GM12892 (cell line): ENCODE results near the gene PTPRB.

Experiments
- DNase-seq: peaks from one replicate; pipeline ENCODE4 v3.0.0; 2011; ENCODE audit not compliant: insufficient read length
- FAIRE-seq: peaks from 2 replicates; lab custom pipeline; 2011; peaks lifted over from hg19 to GRCh38; lab: Jason Lieb, UNC
- POLR2A ChIP-seq: IDR thresholded peaks from 2 replicates; pipeline ENCODE4 v1.6.1; 2011; ENCODE audit warnings: low read depth, low read length, control low read depth
- POLR2AphosphoS5 ChIP-seq: IDR thresholded peaks from 2 replicates; pipeline ENCODE4 v1.6.1; 2011; ENCODE audit warnings: low read depth, low read length, control low read depth
- TAF1 ChIP-seq: IDR thresholded peaks from 2 replicates; pipeline ENCODE4 v1.6.1; 2011; ENCODE audit warnings: low read depth, mild to moderate bottlenecking, control low read depth, low read length, borderline replicate concordance

The PTPRB gene

GRCh38 chr12:70577283-70577634 lies 60.0 kb downstream of the PTPRB start:
- DNase-seq, result no peak
- FAIRE-seq, result no peak
- TF ChIP-seq TAF1, result no peak

GRCh38 chr12:70576341-70577282 lies 60.6 kb downstream of the PTPRB start:
- TF ChIP-seq POLR2A, result no peak
- TF ChIP-seq POLR2AphosphoS5, result no peak
- no peak for TF ChIP-seq TAF1
- FAIRE-seq (no peak), DNase-seq (no peak)

DNA sequence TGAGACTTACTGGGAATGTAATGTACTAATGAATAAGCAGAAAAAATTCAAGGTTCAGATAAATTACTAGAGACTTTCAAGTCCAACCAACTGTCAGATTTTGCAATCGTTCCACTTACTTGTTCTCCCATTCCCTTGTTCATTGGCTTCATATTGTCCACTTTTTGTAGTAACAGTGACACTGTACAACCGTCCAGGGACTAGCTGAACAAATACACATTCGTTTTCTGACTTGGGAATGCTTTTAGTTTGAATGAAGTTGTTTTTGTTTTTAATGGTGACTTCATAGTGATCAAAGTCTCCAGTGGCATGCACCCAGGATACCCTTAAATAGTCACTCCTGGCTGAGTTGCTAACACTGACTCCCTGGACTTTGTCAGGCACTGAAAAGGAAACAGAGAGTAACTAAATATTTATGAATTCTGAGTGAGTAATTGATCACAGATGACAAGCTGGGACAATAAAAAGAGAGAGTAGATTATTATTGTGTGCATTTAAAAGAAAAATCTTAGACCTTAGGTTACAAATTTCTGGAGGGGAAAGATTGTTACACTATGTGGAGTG lies 65.4 kb downstream of the PTPRB start:
- TF ChIP-seq POLR2A, result no peak
- no peak for TF ChIP-seq POLR2AphosphoS5
- TF ChIP-seq TAF1, result no peak
- no peak for DNase-seq
- FAIRE-seq, result no peak

GRCh38 chr12:70571029-70571428 lies 66.2 kb downstream of the PTPRB start:
- FAIRE-seq (no peak), DNase-seq (no peak)
- TF ChIP-seq POLR2A, result no peak
- no peak for TF ChIP-seq POLR2AphosphoS5
- no peak for TF ChIP-seq TAF1

DNA sequence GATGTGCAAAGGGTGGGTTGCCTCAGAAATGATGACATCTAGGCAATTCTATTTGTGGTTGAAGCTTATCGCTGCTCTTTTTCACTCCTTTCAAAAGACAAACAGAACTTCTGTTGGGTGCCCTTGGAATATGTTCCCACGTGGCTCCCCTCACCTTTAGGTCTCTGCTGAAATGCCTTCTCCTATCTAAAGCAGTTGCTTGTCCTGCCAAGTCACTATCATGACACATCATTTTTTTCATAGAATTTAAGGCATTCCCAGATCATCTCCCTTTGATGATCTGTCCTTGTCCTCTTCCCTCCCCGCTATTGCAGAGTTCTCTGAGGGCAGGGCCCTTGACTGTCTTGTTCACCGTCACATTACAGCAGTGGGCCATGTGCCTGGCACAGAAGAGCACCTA lies 75.7 kb downstream of the PTPRB start:
- FAIRE-seq, result no peak
- TF ChIP-seq POLR2AphosphoS5, result no peak
- no peak for TF ChIP-seq POLR2A
- TF ChIP-seq TAF1, result no peak

DNA sequence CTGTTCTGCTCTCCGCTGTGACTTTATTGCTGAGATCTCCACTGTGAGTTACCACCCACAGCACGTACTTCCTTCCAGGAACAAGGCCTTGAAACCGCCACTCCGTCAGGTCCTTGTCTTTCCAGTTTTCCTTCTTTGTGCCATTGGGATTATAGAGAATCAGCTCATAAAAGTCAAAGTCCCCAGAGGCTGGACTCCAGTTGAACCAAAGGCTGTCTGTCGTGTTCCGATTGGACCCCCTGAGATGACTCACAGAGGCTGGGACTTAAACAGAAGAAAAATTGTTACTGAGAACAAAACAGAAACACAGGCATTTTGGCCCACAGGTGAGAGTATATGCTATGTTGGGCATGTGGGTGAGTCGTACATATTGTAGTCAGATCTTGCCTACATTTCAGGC lies 76.6 kb downstream of the PTPRB start:
- DNase-seq (no peak), FAIRE-seq (no peak)

More for the DNA sequence above, 75.7 kb downstream of the PTPRB start:
- DNase-seq, result no peak

DNA sequence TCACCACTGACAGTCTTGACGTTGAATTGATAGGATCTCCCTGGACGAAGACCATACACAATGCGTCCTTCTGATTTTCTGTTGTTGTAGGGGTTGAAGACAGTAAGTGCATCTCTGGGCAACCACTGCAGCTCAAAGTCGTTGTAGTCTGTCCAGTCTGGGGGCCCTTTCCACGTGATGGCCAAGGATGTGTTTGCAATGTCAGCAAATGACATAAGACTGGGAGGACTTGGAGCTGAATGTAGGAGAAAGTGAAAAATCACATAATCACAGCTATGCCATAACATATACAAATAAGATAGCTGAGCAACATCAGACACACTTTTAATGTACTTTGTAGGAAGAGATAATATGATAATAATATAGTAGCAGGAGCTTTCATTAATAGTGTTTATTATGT lies 77.8 kb downstream of the PTPRB start:
- FAIRE-seq (no peak), DNase-seq (no peak)
- TF ChIP-seq POLR2A (no peak), POLR2AphosphoS5 (no peak), TAF1 (no peak)

More for the DNA sequence above, 76.6 kb downstream of the PTPRB start:
- TF ChIP-seq TAF1, result no peak
- no peak for TF ChIP-seq POLR2AphosphoS5
- no peak for TF ChIP-seq POLR2A

DNA sequence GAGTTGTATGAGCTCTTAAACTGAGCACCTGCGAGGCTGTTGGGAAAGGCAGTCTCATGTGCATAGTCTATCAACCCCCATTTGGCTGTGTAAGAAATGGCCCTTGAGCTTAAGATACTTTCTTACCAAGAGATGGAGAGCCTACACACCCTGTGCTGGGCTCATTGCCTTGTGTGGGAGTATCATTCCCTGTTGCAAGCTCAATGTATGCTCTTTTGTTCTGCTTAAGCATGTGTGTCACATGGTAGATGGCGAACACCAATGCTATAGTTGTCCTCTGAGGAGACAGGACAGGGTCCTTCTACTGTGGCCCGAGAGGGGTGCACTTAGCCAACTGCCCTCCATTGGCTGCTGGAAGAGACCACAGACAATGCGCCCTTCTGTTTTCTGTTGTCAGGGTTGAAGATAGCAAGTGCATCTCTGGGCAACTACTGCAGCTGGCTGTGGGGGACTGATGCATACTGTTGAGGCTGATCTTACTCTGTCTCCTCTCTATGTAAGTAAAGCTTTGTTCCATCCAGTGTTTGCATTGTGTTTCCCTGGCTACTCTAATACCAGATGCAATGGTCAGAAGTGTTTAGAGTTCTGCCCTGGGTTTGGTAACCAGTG lies 79.5 kb downstream of the PTPRB start:
- FAIRE-seq (no peak), DNase-seq (no peak)
- no peak for TF ChIP-seq POLR2AphosphoS5
- no peak for TF ChIP-seq TAF1
- no peak for TF ChIP-seq POLR2A

- FAIRE-seq (no peak), DNase-seq (no peak)
- TF ChIP-seq POLR2A (no peak), POLR2AphosphoS5 (no peak), TAF1 (no peak)
Measured at GRCh38 chr12:70556179-70556869, 80.9 kb downstream of the PTPRB start.

DNA sequence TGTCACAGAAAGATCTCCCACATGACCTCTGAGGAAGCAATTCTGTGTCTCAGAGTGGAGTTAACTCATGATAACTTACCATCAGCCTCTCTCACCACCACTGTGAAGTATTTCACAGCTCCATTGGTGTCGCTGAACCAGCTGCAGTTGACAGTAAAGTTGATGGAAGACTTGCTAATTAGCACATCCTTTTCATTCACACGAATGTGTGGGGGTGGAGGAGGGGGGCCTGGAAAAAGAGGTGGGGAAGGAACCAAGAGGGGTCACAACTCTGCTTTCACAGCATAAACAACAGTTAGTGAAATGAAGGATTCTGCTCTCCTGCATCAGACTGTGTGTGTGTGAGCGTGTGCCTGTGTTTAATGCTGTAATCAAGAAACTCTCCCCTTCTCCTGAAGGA lies 82.1 kb downstream of the PTPRB start:
- DNase-seq, result no peak
- no peak for FAIRE-seq

DNA sequence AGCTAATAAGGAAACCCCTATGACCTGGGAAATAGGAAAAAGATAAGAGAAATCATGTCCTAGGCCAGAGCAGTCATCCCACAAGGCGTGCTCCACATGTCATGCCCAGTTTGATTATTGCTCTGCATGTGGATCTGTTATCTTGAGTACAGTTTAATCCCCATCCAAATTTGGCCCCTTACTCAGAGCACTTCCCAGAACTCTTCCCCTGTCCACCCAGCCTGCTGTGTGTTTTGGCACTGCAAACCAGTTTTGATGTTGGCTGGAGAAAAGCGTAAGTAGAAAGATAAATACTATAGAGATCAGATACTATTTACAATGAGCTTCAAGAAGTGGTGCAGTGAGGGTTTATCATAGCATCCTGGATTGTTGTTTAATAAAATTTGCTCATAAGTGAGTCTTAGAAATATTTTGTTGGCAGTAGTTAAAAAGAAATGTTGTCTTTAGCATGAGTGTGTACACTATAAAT lies 83.8 kb downstream of the PTPRB start:
- TF ChIP-seq POLR2A (no peak), POLR2AphosphoS5 (no peak), TAF1 (no peak)

More for the DNA sequence above, 82.1 kb downstream of the PTPRB start:
- TF ChIP-seq TAF1 (no peak), POLR2A (no peak)

More for the DNA sequence above, 83.8 kb downstream of the PTPRB start:
- DNase-seq, result no peak
- FAIRE-seq, result no peak
